Naive B cell (primary cell): ENCODE measurements around the gene CAPN5. TPM values are rescaled to one million over a fixed set of nuclear protein-coding genes. Genes with fewer than 3 reads are reported as not detected.

Experiments
- ATAC-seq, 2 donors: fragments of 150-1000 bp; cut with Tn5 transposase; 2 replicates each; pipeline ENCODE4 v1.10.0; 2021; ENCODE audit warnings: low read depth in 2 of 2, mild to moderate bottlenecking in 2 of 2, moderate library complexity in 2 of 2
- DNase-seq: peaks from one replicate; pipeline ENCODE4 v3.0.0; 2022
- H3K27ac Mint-ChIP-seq, 6 donors: one replicate each; pipeline ENCODE4 v1.8.0; 2020 to 2022; ENCODE audit warnings: mild to moderate bottlenecking in 6 of 6, mixed read lengths in 6 of 6, moderate library complexity in 5 of 6, inconsistent platforms in 2 of 6
- H3K27me3 Mint-ChIP-seq, 3 donors: one replicate each; pipeline ENCODE4 v1.8.0; 2021 to 2022; ENCODE audit warnings: mixed read lengths in 3 of 3, mild to moderate bottlenecking in 1 of 3
- H3K36me3 Mint-ChIP-seq, 2 donors: one replicate each; pipeline ENCODE4 v1.8.0; 2020 to 2022; ENCODE audit warnings: mixed read lengths in 2 of 2, inconsistent platforms in 1 of 2, mild to moderate bottlenecking in 1 of 2
- H3K4me1 Mint-ChIP-seq, 3 donors: one replicate each; pipeline ENCODE4 v1.8.0; 2020 to 2022; ENCODE audit warnings: mixed read lengths in 3 of 3, inconsistent platforms in 1 of 3, mild to moderate bottlenecking in 1 of 3, moderate library complexity in 1 of 3
- H3K4me3 Mint-ChIP-seq, 8 donors: one replicate each; pipeline ENCODE4 v1.8.0; 2020 to 2022; ENCODE audit warnings: mild to moderate bottlenecking in 8 of 8, mixed read lengths in 8 of 8, moderate library complexity in 8 of 8, inconsistent platforms in 2 of 8
- H3K9me3 Mint-ChIP-seq, 7 donors: one replicate each; pipeline ENCODE4 v1.8.0; 2020 to 2022; ENCODE audit warnings: mixed read lengths in 7 of 7, mild to moderate bottlenecking in 5 of 7, inconsistent platforms in 2 of 7, moderate library complexity in 1 of 7
- polyA plus RNA-seq, 6 donors: library from polyadenylated mRNA; unstranded; fragments of 300-500 nt; fragmentation: Illumina TruSeq; gene quantifications; one replicate each; pipeline ENCODE4 v1.2.3, GENCODE V29; 2021; ENCODE audit warnings: low read depth in 6 of 6

Gene CAPN5
- polyA plus RNA-seq, 6 donors from 2014 or later: 0.33 to 0.87 TPM; not detected in 4

DNA sequence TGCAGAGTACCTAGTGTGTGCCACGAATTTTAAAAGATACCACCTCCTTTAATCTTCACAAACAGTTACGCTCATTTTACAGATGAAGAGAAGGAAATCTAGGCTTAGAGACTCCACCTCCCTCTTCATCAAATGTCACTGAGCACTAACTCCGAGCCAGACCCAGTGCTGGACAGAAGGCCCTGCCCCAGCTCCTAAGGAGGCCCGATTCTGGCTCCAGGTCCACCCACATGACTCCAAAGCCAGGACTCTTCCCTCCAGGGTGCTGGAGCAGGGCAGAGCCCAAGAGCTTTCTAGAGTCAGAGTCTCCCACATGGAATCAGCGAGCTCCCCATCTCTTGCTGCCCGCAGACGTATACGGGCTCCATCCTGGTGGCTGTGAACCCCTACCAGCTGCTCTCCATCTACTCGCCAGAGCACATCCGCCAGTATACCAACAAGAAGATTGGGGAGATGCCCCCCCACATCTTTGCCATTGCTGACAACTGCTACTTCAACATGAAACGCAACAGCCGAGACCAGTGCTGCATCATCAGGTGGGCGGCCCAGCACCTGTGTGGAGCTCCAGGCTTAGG, 88.9 kb downstream of the CAPN5 start:
- Mint-ChIP-seq H3K4me3 (no peak overlapping the region), H3K4me1 (peaks cover 8 to 11% (median 11%) of the 10 kb centered on the region in 3 donors), H3K36me3 (no peaks in the 10 kb centered on the region), H3K9me3 (peaks cover 0 to 1% (median 0%) of the 10 kb centered on the region in 7 donors), H3K27me3 (peaks cover 5 to 28% (median 26%) of the 10 kb centered on the region in 3 donors), H3K27ac (no peak overlapping the region)
- ATAC-seq: no peak
- DNase-seq: no peak

DNA sequence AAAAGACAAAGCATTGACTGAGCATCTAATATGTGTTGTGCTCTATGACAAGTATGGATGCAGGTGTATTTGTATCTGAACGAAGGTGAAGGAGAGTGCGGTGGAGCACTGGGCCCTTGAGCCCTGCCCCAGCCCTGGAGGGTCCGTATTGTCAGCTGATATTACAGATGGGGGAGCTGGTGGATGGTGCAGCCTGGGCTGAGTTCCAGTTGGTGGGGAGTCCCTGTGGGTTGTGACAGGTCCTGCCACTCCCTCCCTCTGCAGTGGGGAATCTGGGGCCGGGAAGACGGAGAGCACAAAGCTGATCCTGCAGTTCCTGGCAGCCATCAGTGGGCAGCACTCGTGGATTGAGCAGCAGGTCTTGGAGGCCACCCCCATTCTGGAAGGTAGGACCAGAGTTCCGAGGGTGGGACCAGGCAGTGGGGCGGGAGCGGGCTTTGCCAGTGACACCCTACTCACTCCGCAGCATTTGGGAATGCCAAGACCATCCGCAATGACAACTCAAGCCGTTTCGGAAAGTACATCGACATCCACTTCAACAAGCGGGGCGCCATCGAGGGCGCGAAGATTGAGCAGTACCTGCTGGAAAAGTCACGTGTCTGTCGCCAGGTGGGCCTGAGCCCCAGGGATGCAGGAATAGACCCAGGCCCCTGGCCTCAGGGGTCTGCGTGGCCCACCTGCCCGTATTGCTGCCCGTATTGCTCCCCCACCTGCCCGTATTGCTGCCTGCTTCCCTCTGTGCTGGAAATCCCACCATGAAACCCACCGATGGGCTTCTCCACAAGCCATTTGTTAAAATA, 89.8 kb downstream of the CAPN5 start:
- no peaks in the 10 kb centered on the region for H3K36me3 Mint-ChIP-seq
- no peak overlapping the region for H3K4me3 Mint-ChIP-seq
- H3K27me3 Mint-ChIP-seq: peaks cover 5 to 26% (median 21%) of the 10 kb centered on the region in 3 donors
- H3K9me3 Mint-ChIP-seq: peaks cover 0 to 1% (median 0%) of the 10 kb centered on the region in 7 donors
- no peak for ATAC-seq
- H3K27ac Mint-ChIP-seq: no peak overlapping the region
- H3K4me1 Mint-ChIP-seq: peaks cover 8 to 11% (median 11%) of the 10 kb centered on the region in 3 donors
- DNase-seq: no peak

DNA sequence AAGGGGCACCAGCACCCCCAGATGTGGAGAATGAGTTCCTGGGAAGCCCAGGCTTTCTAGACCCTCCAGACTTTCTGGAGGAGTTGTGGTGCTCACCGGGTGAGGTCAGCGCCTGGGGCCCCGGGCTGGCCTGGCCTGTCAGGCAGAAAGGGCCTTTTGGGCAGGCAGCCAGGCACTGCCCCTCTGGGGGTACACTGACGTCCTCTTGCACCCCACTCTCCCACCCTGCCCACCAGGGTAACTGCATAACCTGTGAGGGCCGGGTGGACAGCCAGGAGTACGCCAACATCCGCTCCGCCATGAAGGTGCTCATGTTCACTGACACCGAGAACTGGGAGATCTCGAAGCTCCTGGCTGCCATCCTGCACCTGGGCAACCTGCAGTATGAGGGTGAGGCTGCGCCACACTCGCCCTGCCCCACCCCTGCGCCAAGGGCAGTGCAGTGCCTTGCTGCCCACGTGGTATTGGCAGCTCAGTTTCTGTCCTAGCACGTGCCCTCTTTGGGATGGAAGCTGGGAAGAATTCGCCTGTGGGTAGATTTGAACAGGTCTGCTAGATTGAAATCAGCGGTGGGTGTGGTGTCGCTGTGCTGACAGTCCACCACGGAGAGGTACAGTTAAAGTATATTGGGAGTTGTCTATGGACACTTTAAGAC, 91.4 kb downstream of the CAPN5 start:
- Mint-ChIP-seq H3K4me3 (no peak overlapping the region), H3K4me1 (peaks cover 0 to under 1% (median 0%) of the 10 kb centered on the region in 3 donors), H3K27me3 (peaks cover 5 to 16% (median 14%) of the 10 kb centered on the region in 3 donors), H3K27ac (no peak overlapping the region), H3K36me3 (no peaks in the 10 kb centered on the region), H3K9me3 (peaks cover 0 to 1% (median 0%) of the 10 kb centered on the region in 7 donors)
- no peak for DNase-seq
- ATAC-seq: no peak

DNA sequence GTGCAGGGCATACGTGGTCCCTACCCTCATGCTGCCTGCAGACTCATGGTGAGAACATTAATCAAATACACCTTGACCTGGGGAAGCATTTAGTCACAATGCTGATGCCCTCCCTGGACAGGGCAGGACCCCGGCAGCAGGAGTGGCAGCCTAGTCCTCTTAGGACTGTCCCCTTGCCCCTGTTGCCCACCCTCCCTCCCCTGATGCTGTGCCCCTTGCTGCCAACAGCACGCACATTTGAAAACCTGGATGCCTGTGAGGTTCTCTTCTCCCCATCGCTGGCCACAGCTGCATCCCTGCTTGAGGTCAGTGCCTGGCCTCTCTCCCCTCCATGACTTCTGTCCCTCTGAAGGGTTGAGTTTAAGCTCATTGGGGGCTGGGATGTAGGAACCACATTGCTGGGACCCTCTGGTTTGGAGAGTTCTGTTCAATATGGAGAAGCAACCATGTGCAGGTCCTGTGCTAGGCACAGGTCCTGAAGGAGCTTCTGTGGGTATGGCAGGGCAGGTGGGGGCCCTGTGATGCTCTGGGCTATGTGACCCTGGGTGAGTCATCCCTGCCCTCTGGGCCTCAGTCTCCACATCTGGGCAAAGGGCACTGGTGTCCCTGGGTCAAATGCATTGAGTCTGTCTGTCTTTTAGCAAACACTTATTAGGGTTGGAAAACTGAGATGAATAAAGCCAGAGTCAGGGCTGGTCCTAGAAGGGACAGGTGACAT, 92.6 kb downstream of the CAPN5 start:
- Mint-ChIP-seq H3K27ac (peak overlapping the region in 1 of 6 donors; percentile 47), H3K9me3 (peaks cover 0 to 1% (median 0%) of the 10 kb centered on the region in 7 donors), H3K36me3 (no peaks in the 10 kb centered on the region), H3K4me3 (peak overlapping the region in 1 of 8 donors; percentile 66), H3K4me1 (no peaks in the 10 kb centered on the region), H3K27me3 (peaks cover 5 to 6% (median 6%) of the 10 kb centered on the region in 3 donors)
- no peak for DNase-seq
- no peak for ATAC-seq

DNA sequence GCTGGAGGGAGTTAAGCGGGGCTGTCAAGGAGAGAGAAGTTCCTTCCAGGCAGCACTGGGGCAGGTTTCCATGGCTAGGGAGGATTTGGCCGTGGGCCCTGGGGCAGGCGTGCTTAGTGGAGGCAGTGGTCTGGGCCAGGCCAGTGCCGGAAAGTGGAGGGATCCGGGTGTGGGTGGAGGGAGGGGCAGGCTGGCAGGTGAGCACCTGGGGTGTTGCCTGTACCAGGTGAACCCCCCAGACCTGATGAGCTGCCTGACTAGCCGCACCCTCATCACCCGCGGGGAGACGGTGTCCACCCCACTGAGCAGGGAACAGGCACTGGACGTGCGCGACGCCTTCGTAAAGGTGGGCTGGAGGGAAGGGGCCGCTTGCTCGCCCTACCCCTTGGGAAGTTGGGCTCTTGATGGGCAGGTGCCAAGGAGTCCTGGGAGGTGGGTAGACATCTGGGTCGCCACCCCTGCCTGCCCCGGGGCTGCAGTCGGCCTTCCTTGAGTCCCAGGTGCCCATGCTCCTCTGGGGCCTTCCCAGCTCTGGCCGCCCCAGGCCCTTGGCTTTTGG, 93.2 kb downstream of the CAPN5 start:
- Mint-ChIP-seq H3K27ac (no peak overlapping the region), H3K9me3 (peaks cover 0 to 1% (median 0%) of the 10 kb centered on the region in 7 donors), H3K4me1 (no peaks in the 10 kb centered on the region), H3K27me3 (peaks cover 5 to 6% (median 6%) of the 10 kb centered on the region in 3 donors), H3K36me3 (no peaks in the 10 kb centered on the region), H3K4me3 (peak overlapping the region in 1 of 8 donors; percentile 66)
- ATAC-seq (no peak), DNase-seq (no peak)

DNA sequence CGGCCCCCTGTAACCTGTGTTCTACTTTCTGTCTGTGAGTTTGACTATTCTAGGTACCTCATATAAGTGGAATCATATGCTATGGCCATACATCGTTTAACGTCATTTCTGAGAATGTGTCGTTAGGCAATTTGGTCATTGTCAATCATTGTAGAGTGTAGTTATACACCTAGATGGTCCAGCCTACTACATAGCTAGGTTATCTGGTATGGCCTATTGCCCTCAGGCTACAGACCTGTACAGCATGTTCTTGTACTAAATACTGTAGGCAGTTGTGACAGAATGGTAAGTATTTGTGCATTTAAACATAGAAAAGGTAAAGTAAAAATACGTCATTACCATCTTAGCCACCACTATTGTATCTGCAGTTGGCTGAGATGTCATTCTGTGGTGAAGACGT, 96.5 kb downstream of the CAPN5 start:
- no peaks in the 10 kb centered on the region for H3K36me3 Mint-ChIP-seq

DNA sequence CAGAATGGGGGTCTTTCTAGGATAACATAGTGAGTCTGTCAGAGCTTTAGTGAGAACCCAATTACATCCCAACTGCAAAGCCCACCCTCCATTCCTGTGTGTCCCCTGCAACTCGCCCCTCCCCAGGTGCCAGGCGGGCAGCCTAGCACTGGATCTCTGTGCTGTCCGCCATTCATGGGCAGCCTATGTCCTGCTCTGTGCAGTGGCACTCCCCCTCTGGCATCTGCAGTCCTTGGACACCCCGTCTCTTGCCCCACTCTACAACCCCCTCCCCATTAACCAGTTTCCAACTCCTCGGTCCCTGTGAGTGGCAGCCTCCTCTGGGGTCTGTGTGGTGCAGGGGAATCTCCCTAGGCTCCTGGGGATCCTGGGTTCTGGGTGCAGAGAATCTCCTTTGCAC, 98.3 kb downstream of the CAPN5 start:
- no peaks in the 10 kb centered on the region for H3K36me3 Mint-ChIP-seq
- DNase-seq: no peak
- no peaks in the 10 kb centered on the region for H3K4me1 Mint-ChIP-seq
- no peaks in the 10 kb centered on the region for H3K9me3 Mint-ChIP-seq
- no peak overlapping the region for H3K27ac Mint-ChIP-seq
- no peak for ATAC-seq
- H3K4me3 Mint-ChIP-seq: no peak overlapping the region
- no peaks in the 10 kb centered on the region for H3K27me3 Mint-ChIP-seq

More for the DNA sequence above, 96.5 kb downstream of the CAPN5 start:
- peaks cover 0 to 1% (median 0%) of the 10 kb centered on the region in 7 donors for H3K9me3 Mint-ChIP-seq
- no peak for DNase-seq
- peaks cover 0 to 6% (median 6%) of the 10 kb centered on the region in 3 donors for H3K27me3 Mint-ChIP-seq
- no peak overlapping the region for H3K27ac Mint-ChIP-seq
- ATAC-seq: no peak
- no peak overlapping the region for H3K4me3 Mint-ChIP-seq
- no peaks in the 10 kb centered on the region for H3K4me1 Mint-ChIP-seq

DNA sequence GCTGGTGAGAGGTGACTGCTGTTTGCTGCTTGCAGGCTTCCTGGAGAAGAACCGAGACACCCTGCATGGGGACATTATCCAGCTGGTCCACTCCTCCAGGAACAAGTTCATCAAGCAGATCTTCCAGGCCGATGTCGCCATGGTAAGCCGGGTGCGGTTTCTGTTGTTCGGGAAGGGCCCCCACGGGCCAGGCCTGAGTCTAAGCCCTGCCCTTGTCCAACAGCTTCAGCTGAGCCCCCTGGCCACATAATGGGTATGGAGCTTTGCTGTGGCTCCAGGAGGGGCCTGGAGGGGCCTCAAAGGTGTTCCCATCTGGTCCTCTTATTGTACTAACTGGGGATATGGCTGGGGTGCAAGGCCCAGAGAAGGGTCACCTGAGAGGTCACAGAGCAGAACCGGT, 99.2 kb downstream of the CAPN5 start:
- H3K9me3 Mint-ChIP-seq: no peaks in the 10 kb centered on the region
- H3K27ac Mint-ChIP-seq: no peak overlapping the region
- H3K4me3 Mint-ChIP-seq: no peak overlapping the region
- ATAC-seq: no peak
- H3K36me3 Mint-ChIP-seq: no peaks in the 10 kb centered on the region
- H3K27me3 Mint-ChIP-seq: no peaks in the 10 kb centered on the region
- H3K4me1 Mint-ChIP-seq: no peaks in the 10 kb centered on the region
- DNase-seq: no peak

DNA sequence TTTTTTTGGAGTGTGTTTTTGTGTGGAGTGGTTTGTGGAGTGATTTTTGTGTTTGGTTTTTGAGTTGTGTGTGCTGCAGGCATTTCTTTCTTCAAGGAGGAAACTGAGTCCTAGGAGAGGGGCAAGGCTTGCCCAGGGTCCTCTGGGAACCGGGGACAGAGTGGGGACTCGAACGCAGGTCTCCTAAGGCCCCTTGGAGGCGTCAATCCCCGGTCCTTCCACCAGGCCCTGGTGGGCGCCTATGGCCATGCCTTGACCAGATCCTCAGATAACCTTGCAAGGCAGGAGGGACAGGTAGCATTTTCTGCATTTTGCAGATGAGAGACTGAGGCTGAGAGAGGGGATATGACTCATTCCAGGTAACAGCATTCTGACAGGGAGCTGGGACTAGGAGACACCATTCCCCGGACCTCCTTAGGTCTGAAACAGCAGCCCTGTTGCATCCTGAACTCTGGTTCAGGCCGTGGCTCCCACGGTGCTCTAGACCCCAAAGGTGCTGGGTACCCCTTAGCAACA, 100.4 kb downstream of the CAPN5 start:
- ATAC-seq (no peak), DNase-seq (no peak)
- Mint-ChIP-seq H3K4me1 (no peaks in the 10 kb centered on the region), H3K9me3 (no peaks in the 10 kb centered on the region), H3K4me3 (no peak overlapping the region), H3K36me3 (no peaks in the 10 kb centered on the region), H3K27me3 (no peaks in the 10 kb centered on the region), H3K27ac (no peak overlapping the region)

DNA sequence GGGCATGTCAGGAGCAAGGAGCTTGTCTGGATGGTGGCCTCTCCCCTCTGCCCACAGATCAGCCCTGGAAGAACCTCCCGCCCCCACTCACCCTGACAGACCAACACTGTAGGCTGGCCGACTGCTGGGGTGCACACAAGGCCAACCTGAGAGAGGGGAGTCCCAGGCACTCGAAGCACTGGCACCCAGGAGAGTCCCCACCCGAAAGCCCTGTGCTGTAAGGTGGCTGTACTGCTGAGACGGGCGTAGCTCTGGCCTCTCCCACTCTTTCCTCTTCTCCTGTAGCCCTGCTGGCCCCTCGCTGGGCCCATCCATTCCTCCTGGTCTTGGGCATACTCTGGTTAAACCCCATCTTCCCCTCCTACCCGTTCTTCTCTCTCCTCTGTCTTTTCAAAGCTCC, 101.0 kb downstream of the CAPN5 start:
- no peak overlapping the region for H3K4me3 Mint-ChIP-seq
- no peaks in the 10 kb centered on the region for H3K4me1 Mint-ChIP-seq
- H3K36me3 Mint-ChIP-seq: no peaks in the 10 kb centered on the region
- H3K27me3 Mint-ChIP-seq: no peaks in the 10 kb centered on the region
- no peak overlapping the region for H3K27ac Mint-ChIP-seq
- DNase-seq: no peak
- no peak for ATAC-seq
- H3K9me3 Mint-ChIP-seq: no peaks in the 10 kb centered on the region

DNA sequence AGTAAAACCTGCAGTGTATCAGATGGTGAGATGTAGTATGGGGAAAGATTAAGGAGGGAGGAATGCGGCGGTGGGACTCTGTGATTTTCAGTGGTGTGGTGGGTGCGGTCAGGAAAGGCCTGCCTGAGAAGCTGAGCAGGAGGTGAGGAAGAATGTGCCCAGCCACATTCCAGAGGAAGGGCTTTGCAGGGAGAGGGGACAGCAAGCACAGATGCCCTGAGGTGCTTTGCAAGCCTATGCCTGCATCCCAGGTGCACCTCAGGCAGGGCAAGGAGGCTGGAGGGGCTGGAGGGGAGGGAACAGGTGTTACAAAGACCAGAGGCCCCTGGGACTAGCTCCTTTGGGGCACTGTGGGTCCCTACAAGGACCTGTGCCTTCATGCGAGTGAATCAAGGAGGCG, 103.3 kb downstream of the CAPN5 start:
- DNase-seq (no peak), ATAC-seq (no peak)
- no peaks in the 10 kb centered on the region for H3K27me3 Mint-ChIP-seq
- no peaks in the 10 kb centered on the region for H3K9me3 Mint-ChIP-seq
- H3K27ac Mint-ChIP-seq: peak overlapping the region in 1 of 6 donors; percentile 3
- peaks cover 4 to 6% (median 4%) of the 10 kb centered on the region in 3 donors for H3K4me1 Mint-ChIP-seq
- no peaks in the 10 kb centered on the region for H3K36me3 Mint-ChIP-seq
- peak overlapping the region in 1 of 8 donors; percentile 59 for H3K4me3 Mint-ChIP-seq

DNA sequence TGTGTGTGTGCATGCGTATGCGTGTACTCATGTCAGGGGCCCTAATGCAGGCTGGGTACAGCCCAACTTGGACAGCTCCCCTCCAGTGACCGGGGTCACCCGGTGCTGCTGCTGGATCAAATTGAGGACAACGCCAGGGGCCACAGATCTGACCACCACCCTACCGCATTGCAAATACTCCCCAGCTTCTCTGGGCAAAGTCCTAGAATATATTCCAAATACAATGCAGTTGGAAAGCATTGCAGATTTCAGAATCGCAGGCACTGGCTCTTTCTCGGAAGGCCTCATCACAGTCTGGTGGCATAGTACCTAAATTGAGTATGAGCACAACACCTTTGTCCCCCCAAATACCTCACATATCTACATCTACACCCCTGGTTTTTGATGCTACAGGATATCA, 104.5 kb downstream of the CAPN5 start:
- Mint-ChIP-seq H3K9me3 (no peaks in the 10 kb centered on the region), H3K4me1 (peaks cover 15% of the 10 kb centered on the region in 3 donors), H3K27me3 (no peaks in the 10 kb centered on the region), H3K27ac (no peak overlapping the region), H3K36me3 (no peaks in the 10 kb centered on the region), H3K4me3 (no peak overlapping the region)
- DNase-seq: no peak
- no peak for ATAC-seq
